Stimulated activated CD4-positive, alpha-beta T cell treated with anti-CD3 and anti-CD28 coated beads, Interleukin-1b, Interleukin-23, amount 100 ng/mL, for 1 hour (primary cell): Measurements from ENCODE around the gene NFYC.
A peak's percentile ranks its signal among the peaks of the same experiment; 100 is the strongest.
"Not testable (repeated sequence)": the region's sequence is repeated elsewhere in the genome, so short reads cannot be mapped to it uniquely, and the experiment has no call there.

Experiments
- DNase-seq, 2 donors: peaks; one replicate each; pipeline ENCODE4 v3.0.0-alpha.2; 2020; ENCODE audit warnings: low read depth in 2 of 2

NFYC gene

GRCh38 chr1:40706626-40707025, 15.1 kb downstream of the NFYC start:
- no peak for DNase-seq

- no peak for DNase-seq
These were observed 17.2 kb downstream of the NFYC start for GRCh38 chr1:40708750-40709099.

DNA sequence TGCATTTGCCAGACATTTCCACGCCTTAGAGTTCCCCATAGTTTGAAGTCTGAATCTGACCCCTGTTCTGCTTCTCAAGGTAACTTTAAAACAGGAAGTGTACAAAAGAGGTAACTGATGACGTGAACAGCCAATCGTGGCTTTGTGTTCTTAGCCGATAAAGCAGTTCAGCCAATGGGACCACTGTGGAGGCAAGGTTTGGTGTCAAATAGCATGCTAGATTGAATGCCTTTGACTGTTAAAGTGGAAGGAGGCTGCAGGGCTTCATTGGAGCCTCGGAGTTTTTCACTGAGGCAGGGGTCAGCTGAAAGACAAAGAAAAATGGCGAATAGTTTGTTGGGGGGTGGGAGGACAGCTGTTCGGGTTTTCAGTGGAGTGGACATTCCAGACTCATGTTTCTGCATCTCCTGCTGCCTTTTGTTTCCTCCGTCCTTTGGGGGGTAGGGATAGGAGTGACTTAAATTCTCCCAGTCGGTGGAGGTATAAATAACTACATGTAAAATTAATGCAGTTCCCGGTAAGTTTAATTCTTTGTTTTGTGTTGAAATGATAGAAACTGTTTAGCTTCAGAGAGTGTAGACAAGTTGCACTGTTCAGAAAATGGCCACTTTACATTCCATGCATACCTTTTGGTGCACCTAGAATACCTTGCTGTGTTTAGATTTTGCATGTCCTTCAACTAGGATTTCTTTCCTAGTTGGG, 17.7 kb downstream of the NFYC start:
- DNase-seq: peak; percentile 19 to 42

DNA sequence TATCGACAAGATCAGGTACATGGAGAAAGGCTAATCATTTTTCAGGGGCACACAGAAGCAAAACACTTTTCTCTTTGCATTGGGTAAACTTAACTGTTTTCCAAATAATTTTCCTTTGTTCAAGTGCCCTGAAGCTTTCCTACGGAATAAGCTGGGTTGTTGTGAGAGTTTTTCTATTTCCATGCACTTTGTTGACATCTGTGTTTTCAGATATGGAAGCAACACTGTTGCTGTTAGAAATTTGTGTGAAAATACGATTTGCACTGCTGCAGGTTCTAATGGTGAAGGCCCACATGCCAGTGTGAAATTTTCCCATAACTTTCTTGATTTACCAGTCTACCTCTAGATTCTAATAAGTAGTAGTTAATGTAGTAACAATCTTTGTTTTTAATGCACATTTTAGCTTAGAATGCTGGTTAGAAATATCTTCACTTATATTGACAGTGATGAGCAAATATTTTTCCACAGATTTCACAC, 18.3 kb downstream of the NFYC start:
- no peak for DNase-seq

DNA sequence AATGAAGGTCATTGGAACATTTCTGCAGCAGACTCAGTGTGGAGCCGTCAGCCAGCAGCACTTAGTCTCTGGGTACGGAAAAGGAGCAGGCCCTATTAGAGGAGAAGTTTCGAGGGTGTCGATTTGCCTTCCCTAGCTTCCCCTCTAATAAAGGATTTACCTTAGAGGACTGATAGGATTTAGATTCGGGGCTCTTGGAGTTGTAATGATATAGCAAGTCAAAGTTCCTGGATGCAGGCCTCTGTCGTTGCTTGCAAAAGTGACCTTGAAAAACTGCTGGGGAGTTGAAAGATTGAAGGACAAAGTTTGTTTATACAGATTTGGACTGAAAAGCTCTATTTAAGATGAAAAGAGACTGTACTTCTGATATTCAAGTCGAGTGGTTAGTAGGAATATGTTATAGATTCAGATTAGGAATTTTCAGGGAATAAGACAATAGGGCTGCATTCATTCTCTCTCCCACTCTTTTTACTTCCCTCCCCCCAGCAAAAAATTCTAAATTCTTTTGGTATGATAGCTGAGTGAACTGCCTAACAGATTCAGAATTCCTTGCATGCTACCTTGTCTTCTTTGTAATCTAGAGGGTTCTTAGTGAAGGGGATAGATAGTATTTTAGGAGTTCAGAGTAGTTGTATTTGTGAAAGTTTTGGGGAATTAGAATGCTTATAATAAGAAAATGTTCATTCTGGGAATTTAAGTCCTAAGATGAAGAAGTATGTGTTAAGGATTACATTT, 19.2 kb downstream of the NFYC start:
- DNase-seq: no peak

DNA sequence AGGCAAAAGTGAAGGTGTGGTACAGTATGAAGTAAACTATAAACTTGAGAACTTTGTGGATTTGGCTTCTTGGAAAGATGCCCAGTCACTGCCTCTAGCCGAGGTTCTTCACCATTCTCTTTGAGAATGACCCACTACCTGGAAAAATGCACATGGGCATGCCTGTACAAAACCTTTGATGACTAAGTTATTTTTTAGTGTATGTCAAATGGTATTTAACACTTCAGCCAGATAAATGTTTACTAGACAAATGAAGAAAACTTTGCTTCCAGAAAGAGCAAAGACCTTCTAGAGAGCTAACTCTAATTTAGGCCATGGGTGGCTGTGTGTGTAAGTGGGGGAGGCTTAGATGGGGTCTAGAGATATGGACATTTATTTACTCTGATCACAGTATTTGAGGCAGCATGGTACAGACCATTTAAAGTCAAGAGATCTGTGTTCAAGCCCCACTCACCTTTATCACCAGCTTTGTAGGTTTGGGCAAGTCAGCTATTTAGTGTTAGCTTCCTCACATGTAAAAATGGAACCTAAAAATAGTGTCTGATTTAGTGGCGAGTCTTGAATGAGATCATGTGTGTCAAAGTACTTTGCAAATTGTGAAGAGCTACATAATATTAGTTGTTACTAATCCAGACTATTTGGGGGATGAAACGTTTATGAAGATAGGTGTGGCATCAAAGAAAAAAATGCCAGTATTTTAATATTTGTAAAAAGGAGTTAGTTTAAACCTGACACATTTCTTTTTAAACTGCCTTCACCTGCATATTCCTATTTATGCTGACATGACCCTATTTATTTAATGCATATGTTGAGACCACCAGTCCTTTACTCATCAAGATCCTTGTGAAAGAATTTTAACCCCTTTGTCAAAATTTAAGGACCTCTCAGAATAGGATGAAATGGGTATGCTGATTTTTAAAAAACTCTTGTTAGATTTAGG, 20.2 kb downstream of the NFYC start:
- DNase-seq: no peak

- no peak for DNase-seq
These were observed 21.0 kb downstream of the NFYC start for GRCh38 chr1:40712405-40712944.

GRCh38 chr1:40712997-40713396, 21.5 kb downstream of the NFYC start:
- no peak for DNase-seq

- no peak for DNase-seq
These were observed 24.1 kb downstream of the NFYC start for GRCh38 chr1:40715491-40716059.

DNA sequence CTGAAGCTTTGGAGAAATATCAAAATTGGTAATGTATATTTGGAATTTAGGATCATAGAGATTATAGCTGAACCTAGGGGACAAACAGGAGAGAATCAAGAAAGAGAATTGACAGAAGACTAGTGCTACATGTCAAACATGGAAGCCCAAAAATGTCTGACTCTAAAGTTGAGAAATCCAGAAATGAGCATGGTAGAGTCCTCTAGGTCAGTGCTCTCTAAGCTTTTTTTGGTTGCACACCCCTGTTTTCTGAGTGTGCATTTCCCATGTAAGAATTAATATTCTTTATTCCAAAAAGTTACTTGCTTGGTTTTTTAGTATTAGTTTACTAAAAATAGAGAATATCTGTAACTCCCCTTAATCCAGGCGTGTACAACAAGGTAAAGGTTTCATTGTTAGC, 25.6 kb downstream of the NFYC start:
- no peak for DNase-seq

DNA sequence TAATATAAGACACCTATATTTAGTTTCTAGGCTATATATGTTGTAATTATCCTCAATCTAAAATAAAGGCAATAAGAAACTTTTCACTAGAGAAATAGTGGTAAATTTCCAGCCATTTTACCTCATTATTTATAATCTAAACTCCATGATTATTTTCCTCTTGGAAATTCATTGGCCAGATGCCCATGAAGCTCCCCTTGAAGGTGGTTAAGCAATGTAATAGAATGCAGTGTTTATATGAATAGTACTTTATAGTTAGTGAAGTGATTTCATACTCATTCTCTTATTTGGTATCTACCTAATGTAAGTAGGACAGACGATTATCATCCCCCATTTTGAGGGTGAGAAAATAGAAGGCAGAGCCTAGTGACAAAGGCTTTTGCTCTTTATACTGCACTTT, 26.5 kb downstream of the NFYC start:
- DNase-seq: no peak

- no peak for DNase-seq
These were observed 29.0 kb downstream of the NFYC start for GRCh38 chr1:40720493-40720892.

DNA sequence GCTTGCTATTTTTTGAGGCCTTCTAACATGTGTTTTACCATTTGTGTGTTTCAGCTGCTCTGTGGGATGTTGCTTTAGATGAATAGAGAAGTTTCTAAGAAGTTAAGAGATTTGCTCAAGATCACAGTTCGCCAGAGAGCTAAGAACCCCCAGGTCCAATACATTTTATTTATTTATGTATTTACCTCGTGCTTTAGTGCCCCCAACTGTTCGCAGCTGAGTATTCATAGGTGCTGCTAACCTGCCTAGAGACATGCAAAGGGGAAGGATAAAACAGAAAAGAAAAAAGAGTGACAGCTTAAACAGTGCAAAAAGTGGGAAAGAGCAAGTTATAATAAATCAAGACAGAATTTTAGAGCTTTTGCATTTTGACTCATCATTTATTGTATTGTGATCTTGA, 31.1 kb downstream of the NFYC start:
- no peak for DNase-seq

- no peak for DNase-seq
These were observed 31.9 kb downstream of the NFYC start for GRCh38 chr1:40723196-40723955.

- DNase-seq: not testable (repeated sequence)
These were observed 36.2 kb downstream of the NFYC start for GRCh38 chr1:40727662-40728061.

DNA sequence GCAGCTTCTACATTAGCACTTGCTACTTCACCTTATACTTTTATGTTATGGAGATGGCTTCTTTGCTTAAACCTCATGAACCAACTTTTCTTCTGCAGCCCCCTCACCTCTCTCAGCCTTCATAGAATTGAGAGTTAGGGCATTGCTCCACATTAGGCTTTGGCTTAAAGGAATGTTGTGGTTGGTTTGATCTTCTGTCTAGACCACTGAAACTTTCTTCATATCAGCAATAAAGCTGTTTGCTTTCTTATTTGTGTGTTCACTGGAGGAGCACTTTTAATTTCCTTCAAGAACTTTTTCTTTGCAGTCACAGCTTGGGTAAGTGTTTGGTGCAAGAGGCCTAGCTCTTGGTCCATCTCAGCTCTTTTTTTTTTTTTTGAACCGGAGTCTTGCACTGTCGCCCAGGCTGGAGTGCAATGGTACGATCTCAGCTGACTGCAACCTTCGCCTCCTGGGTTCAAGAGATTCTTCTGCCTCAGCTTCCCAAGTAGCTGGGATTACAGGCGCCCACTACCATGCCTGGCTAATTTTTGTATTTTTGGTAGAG, 37.9 kb downstream of the NFYC start:
- not testable (repeated sequence) for DNase-seq

GRCh38 chr1:40732756-40733301, 41.3 kb downstream of the NFYC start:
- DNase-seq: no peak

DNA sequence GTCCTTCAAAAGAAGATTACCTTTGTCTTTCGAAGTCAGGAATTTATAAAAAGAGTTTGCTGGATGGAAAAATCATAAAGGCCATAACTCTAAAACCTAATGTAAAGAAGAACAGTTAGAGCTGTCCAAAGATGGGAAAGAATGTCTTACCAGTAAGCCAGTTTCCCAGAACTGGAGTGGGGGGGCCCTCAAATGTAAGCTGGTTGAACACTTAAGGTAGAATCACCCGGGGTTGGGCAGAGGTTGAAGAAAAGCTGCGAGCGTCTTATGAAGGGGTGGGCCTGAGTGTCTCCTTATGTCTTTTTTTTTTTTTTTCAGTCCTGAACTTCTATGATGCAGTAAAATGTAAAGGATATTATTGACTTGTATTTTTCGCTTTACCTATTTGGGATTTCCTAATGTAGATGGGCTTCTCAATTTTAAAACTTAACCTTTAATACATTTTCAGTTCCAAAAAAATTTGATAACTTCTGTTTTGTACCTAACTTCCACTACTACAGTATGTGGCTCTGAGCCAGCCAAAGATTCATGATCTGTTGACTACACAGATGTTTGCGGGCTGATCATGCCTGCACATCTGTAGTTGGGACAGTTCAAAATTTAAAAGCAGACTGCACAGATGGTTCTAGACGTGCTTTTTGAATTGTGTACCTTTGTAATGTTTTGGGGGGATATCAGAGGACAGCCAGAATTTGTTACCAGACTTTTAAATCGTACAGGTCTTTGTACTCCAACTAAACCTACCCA, 43.6 kb downstream of the NFYC start:
- DNase-seq: no peak

- DNase-seq: no peak
These were observed 44.6 kb downstream of the NFYC start for GRCh38 chr1:40736085-40736531.

GRCh38 chr1:40738831-40739230, 47.3 kb downstream of the NFYC start:
- DNase-seq: no peak
